VCaP (cell line): ENCODE data around the gene MICOS13.

Experiments
- H3K27ac ChIP-seq: fragments of 450-650 bp; 2 replicates; pipeline ENCODE4 v1.5.1; 2017
- CTCF ChIP-seq: fragments of 450-650 bp; conservative IDR thresholded peaks from 2 replicates; pipeline ENCODE4 v1.5.1; 2017; ENCODE audit warnings: mild to moderate bottlenecking, moderate library complexity

Gene MICOS13

DNA sequence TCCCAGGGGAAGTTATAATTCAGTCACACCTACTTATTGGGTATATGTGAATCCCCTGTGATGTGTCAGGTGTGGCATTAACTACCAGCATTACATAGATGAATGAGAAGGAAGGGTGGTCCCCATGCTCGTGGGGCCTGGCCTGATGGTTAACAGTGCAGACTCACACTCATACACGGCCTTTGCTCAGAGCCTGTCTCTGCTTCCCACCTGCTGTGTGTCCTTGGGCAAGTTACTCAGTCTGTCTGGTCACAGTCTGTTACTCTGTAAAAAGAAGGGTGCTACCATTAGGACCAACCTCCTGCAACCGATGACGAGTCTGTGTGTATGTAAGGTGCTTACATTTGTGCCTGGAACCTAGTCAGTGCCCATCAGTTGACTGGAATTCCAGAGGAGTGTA is 33.6 kb downstream of the MICOS13 start:
- no peak overlapping the region for H3K27ac ChIP-seq
- no peak for TF ChIP-seq CTCF

DNA sequence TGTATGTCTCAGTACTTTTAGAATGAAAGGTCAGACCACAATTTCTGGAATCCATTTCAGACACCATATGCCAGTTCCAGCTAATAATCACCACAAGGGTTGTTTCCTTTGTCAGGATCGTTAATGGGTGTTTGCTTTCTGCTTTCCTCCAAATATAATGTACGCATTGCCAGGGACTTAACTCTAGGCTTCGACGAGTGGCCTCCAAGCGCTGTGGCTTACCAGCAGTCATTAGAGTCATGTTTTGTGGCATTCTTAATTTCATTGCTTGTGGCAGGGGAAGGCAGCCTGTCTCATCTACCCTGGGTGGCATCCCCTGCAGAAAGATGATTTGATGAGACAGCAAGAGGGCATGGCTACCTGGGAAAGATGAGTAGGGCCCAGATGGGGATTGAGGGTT is 34.9 kb downstream of the MICOS13 start:
- no peak for TF ChIP-seq CTCF

GRCh38 chr19:5644037-5644436 is 36.3 kb downstream of the MICOS13 start:
- no peak overlapping the region for H3K27ac ChIP-seq
- no peak for TF ChIP-seq CTCF

More for the DNA sequence above, 34.9 kb downstream of the MICOS13 start:
- H3K27ac ChIP-seq, result no peak overlapping the region

- no peak overlapping the region for H3K27ac ChIP-seq
- no peak for TF ChIP-seq CTCF
Measured at GRCh38 chr19:5643060-5643459, 37.3 kb downstream of the MICOS13 start.

DNA sequence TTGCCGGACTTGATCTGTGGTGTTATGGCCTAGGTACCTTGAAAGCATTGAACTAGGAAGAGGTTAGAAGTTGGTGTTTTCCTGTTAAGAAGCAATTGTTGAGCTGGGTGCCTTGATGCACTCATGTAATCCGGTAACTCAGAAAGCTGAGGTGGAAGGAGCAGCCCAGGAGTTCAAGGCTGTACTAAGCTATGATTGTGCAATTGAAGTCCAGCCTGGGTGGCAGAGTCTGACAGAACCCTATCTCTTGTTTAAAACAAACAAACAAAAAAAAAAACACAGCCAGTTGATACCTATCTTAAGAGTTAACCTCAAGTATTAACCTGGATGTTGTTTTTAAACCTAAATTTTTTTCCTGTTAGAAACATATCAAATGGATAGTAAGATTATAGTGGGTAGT is 38.1 kb downstream of the MICOS13 start:
- no peak overlapping the region for H3K27ac ChIP-seq
- no peak for TF ChIP-seq CTCF

DNA sequence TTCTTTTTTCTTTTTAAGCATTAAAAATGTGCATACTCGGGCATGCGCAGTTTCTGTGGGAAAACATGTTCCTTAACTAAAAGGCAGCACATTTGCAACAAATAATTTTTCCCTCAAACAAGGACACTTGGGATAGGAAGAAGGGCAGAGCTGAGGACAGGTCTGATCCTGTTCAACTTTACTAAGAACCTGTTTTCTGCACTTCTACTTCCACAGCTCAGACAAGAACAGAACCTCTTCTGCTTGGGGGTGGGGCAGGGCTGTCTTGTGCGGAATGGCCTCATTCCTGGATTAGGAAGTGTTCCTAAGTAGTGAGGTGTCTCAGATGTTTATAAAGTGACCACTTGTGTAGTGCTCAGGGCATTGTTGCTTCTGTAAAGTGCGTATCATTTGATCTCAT is 39.1 kb downstream of the MICOS13 start:
- no peak for TF ChIP-seq CTCF
- H3K27ac ChIP-seq, result no peak overlapping the region

- H3K27ac ChIP-seq, result no peak overlapping the region
- TF ChIP-seq CTCF, result no peak
Measured at GRCh38 chr19:5637971-5638370, 42.3 kb downstream of the MICOS13 start.

GRCh38 chr19:5635427-5635826 is 44.9 kb downstream of the MICOS13 start:
- TF ChIP-seq CTCF, result no peak
- H3K27ac ChIP-seq, result no peak overlapping the region
